ENCODE measurements around the gene PPP3R1. TPM values are rescaled to one million over a fixed set of nuclear protein-coding genes. Genes with fewer than 3 reads are reported as not detected.

Gene PPP3R1
- total and polyA plus RNA-seq, 2 of the 8 experiments (the other 6 are each of a cell fraction or from before 2014, with no cell fraction given), result 9.3 to 85.1 TPM

DNA sequence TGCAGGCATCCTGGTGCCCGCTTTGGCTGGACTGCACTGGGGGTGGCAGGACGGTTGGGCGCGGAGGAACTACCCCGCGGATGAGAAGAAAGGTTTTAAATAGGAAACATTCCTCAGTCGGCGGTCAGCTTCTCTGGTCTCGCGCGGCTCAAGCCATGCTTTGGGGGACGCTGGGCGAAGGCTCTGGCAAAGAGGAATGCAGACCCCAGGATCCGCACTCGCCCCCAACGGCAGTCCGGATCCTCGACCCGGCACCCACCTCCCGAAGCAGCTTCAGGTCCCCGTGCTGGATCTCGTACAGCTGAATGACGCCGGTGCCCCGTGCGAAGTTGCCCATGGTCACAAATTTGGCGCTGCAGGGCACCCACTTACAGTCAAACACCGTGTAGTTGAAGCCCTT lies 95.3 kb downstream of the PPP3R1 start (continued):
- TF ChIP-seq BRCA1 (IDR thresholded peaks at IDR 0.05; ENCODE audit: low read depth, low read length), result peak; percentile 9; the same call in 1 of the 2 replicates
- peak in 1 of 2 experiments; percentile 10; a peak in 1 of 3 replicates for TF ChIP-seq POLR2A (IDR thresholded peaks at IDR 0.05; ENCODE audit: control extremely low read depth in 1 of 2, low read depth in 2 of 2, low read length in 2 of 2)

All from H1 (cell line).